ENCODE data around the gene NUP93. TPM values are rescaled to one million over a fixed set of nuclear protein-coding genes. Genes with fewer than 3 reads are reported as not detected.
A peak's percentile ranks its signal among the peaks of the same experiment; 100 is the strongest.
"Not testable (repeated sequence)": the region's sequence is repeated elsewhere in the genome, so short reads cannot be mapped to it uniquely, and the experiment has no call there.

Gene NUP93
- total RNA-seq, 1 donor from 2014 or later, result 49.4 TPM

- DNase-seq (no peak), ATAC-seq (no peak)
- H3K9me3 ChIP-seq, result no peaks in the 10 kb centered on the region
- H3K36me3 ChIP-seq, result no peaks in the 10 kb centered on the region
- H3K4me1 ChIP-seq, result no peaks in the 10 kb centered on the region
- TF ChIP-seq, protein P1, sequence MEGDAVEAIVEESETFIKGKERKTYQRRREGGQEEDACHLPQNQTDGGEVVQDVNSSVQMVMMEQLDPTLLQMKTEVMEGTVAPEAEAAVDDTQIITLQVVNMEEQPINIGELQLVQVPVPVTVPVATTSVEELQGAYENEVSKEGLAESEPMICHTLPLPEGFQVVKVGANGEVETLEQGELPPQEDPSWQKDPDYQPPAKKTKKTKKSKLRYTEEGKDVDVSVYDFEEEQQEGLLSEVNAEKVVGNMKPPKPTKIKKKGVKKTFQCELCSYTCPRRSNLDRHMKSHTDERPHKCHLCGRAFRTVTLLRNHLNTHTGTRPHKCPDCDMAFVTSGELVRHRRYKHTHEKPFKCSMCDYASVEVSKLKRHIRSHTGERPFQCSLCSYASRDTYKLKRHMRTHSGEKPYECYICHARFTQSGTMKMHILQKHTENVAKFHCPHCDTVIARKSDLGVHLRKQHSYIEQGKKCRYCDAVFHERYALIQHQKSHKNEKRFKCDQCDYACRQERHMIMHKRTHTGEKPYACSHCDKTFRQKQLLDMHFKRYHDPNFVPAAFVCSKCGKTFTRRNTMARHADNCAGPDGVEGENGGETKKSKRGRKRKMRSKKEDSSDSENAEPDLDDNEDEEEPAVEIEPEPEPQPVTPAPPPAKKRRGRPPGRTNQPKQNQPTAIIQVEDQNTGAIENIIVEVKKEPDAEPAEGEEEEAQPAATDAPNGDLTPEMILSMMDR (IDR thresholded peaks at IDR 0.05), result no peak
- no peaks in the 10 kb centered on the region for H3K27me3 ChIP-seq (ENCODE audit: low read depth)
- no peak overlapping the region for H3K27ac ChIP-seq
- intact Hi-C loops (cut with DNase I), result no loop called here
- no peak overlapping the region for H3K4me3 ChIP-seq
Observed at GRCh38 chr16:56882077-56882800, 152.3 kb downstream of the NUP93 start.

DNA sequence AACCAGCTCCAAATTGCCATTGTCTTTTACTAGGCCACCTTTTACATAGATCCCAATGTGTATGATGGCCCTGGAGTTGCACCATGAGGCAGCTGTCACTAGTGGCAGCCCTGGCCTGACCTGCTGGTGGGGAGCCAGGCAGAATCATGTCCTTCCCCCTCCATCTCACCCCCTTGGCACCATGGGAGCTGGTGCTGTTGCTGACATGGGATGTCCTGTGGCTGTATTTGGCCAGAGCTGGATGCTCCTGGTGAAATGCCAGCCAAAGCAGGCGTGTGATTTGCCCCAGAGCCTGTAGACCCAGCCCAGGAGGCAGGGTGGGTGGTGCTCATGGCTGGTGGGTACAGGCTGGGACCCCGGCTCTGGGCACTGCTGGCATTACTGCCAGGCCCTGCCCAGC is 153.7 kb downstream of the NUP93 start:
- ATAC-seq (no peak), DNase-seq (no peak)
- no peaks in the 10 kb centered on the region for H3K27me3 ChIP-seq (ENCODE audit: low read depth)
- H3K27ac ChIP-seq, result no peak overlapping the region
- no peaks in the 10 kb centered on the region for H3K4me1 ChIP-seq
- no peaks in the 10 kb centered on the region for H3K36me3 ChIP-seq
- no peak overlapping the region for H3K4me3 ChIP-seq
- no peaks in the 10 kb centered on the region for H3K9me3 ChIP-seq
- intact Hi-C loops (cut with DNase I), result no loop called here
- TF ChIP-seq, protein P1 (IDR thresholded peaks at IDR 0.05), result no peak

DNA sequence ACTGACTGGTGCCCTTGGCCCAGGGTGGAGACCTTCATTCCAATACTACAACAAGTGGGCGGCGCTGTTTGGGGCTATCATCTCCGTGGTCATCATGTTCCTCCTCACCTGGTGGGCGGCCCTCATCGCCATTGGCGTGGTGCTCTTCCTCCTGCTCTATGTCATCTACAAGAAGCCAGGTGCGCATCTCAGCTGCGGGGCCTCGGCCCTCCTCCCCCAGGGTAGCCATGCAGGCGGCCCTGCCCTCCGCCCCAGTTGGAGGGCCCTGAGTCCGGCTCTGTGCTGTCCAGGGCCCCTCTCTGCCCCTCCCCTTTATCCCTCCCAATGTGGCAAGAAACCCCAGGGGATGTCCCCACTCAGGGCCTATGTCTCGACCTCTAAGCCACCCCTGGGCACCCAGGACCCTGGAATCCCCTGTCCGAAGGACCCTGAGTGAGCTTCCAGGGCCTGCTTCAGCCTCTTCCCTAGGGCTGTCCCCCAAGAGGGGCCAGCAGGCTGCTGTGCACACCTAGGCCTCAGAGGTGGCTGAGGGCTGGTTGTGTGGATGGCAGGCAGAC is 154.2 kb downstream of the NUP93 start:
- Histone ChIP-seq H3K27ac (no peak overlapping the region), H3K9me3 (no peaks in the 10 kb centered on the region), H3K4me1 (no peaks in the 10 kb centered on the region), H3K36me3 (no peaks in the 10 kb centered on the region), H3K4me3 (no peak overlapping the region), H3K27me3 (ENCODE audit: low read depth) (no peaks in the 10 kb centered on the region)
- intact Hi-C loops (cut with DNase I), result no loop called here
- TF ChIP-seq, protein P1 (IDR thresholded peaks at IDR 0.05), result no peak
- DNase-seq (no peak), ATAC-seq (peak in 1 of 2 donors; percentile 20)

DNA sequence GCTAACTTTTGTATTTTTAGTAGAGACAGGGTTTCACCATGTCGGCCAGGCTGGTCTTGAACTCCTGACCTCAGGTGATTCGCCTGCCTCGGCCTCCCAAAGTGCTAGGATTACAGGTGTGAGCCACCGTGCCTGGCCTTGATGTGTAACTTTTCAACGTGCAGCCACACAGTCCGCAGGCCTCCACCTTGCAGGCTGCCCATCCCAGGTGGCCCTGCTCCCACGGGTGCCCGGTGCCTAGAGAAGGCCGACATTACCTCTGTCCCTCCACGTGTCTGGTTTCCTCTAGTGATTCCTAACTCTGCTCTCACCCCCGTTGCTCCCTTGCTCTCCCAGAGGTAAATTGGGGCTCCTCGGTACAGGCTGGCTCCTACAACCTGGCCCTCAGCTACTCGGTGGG is 155.0 kb downstream of the NUP93 start:
- H3K4me3 ChIP-seq; DNase-seq; ATAC-seq; H3K9me3 ChIP-seq; H3K36me3 ChIP-seq; H3K27me3 ChIP-seq (ENCODE audit: low read depth); H3K27ac ChIP-seq; intact Hi-C loops (cut with DNase I); H3K4me1 ChIP-seq: not testable (repeated sequence)

DNA sequence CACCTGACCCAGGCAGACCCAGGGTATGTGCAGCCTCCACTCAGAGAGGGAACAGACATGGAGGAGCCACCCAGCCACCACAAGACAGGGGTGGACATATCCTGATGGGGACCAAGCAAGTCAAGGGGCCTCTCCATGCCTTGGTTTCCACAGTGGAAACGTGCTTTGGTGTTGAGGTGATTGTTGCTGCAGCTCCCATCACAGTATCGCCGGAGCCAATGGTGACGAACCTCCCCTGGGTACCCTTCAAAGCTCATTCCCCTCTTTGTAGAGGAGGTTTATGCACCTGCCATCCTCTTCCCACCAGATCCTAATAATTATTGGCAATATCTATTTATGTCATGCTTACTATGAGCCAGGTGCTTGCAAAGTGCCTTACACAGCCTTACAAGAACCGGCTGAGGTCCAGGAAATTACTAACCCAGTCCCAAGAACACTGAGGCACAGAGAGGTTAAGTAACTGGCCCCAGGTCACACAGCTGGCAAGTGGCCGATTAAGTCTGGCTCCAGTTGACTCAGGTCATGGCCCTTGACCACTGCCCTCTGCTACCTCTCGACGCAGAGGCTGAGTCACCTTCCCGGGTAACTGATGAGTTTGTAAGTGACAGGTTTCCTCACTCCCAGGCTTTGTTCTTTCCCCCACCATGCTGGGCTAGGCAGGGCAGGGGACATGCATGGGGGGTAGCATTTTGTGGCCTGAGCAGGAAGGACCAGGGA is 155.7 kb downstream of the NUP93 start:
- Histone ChIP-seq H3K27me3 (ENCODE audit: low read depth) (no peaks in the 10 kb centered on the region), H3K4me1 (no peaks in the 10 kb centered on the region), H3K36me3 (no peaks in the 10 kb centered on the region), H3K4me3 (no peak overlapping the region), H3K9me3 (no peaks in the 10 kb centered on the region), H3K27ac (no peak overlapping the region)
- DNase-seq (no peak), ATAC-seq (no peak)
- intact Hi-C loops (cut with DNase I), result no loop called here
- TF ChIP-seq, protein P1 (IDR thresholded peaks at IDR 0.05), result no peak

DNA sequence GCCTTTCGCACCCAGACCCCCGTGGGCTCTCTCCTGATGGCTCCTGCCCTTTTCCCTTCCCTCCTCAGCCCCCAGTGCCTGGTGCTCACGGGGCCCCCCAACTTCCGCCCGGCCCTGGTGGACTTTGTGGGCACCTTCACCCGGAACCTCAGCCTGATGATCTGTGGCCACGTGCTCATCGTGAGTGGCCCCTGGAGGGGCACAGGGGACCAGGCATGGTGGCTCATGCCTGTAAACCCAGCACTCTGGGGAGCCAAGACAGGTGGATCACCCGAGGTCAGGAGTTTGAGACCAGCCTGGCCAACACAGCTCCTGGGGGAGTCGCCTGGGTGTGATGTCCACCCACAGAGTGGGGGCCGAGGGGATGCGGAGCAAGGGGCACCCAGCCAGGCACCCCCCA is 156.4 kb downstream of the NUP93 start:
- no peaks in the 10 kb centered on the region for H3K4me1 ChIP-seq
- intact Hi-C loops (cut with DNase I), result no loop called here
- no peaks in the 10 kb centered on the region for H3K27me3 ChIP-seq (ENCODE audit: low read depth)
- ATAC-seq (no peak), DNase-seq (no peak)
- no peak overlapping the region for H3K27ac ChIP-seq
- TF ChIP-seq, protein P1 (IDR thresholded peaks at IDR 0.05), result no peak
- no peaks in the 10 kb centered on the region for H3K36me3 ChIP-seq
- no peak overlapping the region for H3K4me3 ChIP-seq
- H3K9me3 ChIP-seq, result no peaks in the 10 kb centered on the region

All from lower lobe of right lung (tissue), 2 donors.